Adipose tissue (tissue), 3 donors: ENCODE data around the gene IFI44. TPM values are rescaled to one million over a fixed set of nuclear protein-coding genes. Genes with fewer than 3 reads are reported as not detected.

Source experiments
- H3K27ac ChIP-seq: one replicate; pipeline ENCODE4 v1.5.1; 2013; ENCODE audit warnings: low read depth, low read length
- WGBS, 3 donors: extraction: QIAGEN DNeasy Blood & Tissue Kit; methylation state at CpG; one replicate each; pipeline ENCODE4 v1.1.7; 2013; 5-methylcytosine and 5-hydroxymethylcytosine counted together
- polyA plus RNA-seq, 3 donors: library from polyadenylated mRNA; stranded (reverse); fragments of 200-250 nt; gene quantifications; one replicate each; pipeline ENCODE4 v1.2.3, GENCODE V29; 2013
- donor health status: healthy with polysubstance abuse.
- donor health status: Bipolar disorder and iron deficiency.
- donor health status: healthy.

IFI44 gene, protein sequence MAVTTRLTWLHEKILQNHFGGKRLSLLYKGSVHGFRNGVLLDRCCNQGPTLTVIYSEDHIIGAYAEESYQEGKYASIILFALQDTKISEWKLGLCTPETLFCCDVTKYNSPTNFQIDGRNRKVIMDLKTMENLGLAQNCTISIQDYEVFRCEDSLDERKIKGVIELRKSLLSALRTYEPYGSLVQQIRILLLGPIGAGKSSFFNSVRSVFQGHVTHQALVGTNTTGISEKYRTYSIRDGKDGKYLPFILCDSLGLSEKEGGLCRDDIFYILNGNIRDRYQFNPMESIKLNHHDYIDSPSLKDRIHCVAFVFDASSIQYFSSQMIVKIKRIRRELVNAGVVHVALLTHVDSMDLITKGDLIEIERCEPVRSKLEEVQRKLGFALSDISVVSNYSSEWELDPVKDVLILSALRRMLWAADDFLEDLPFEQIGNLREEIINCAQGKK
- 10 to 100 TPM; 11.7 to 45.1 (median 14.6) TPM for polyA plus RNA-seq

DNA sequence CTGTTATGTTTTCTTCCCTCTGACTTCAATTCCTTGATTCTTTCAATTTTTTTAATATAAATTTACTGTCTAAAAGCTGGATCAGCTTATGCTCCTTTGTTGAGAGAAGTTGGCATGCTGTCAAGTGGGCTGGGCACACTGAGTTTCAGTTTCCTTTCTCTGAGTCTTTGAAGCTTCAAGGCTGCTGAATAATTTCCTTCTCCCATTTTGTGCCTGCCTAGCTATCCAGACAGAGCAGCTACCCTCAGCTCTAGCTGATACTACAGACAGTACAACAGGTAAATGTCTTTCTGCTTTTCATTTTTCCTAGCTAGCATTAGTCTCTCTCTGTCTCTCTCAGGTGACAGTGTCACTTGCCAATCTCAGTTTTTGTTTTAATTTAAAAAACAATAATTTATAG is at the start of gene IFI44:
IFI44 (plus strand) TSS at position 204 of the 400 bp plus-strand sequence. CDS start 365 bp downstream, outside the sequence.
- no peak within 1 kb of the TSS for H3K27ac ChIP-seq

DNA sequence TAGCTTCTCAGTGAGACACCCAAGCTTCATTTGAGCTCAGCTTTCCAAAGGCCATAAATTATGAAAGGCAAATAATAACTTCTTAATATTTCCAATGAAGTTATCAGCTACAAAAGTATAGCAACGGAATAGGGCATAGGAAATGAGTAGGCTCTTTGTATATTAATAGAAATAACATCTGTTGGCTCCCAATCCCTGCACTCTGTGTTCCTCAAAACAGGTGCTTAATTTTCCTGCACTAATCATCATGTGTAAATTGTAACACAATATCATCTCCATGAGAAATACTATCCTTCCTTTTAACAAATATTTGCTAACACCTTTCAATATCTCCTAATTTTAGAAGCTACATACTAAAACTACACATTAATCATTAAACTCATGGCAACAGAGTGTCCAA is 48.6 kb upstream of the IFI44 start:
- H3K27ac ChIP-seq = no peak overlapping the region

DNA sequence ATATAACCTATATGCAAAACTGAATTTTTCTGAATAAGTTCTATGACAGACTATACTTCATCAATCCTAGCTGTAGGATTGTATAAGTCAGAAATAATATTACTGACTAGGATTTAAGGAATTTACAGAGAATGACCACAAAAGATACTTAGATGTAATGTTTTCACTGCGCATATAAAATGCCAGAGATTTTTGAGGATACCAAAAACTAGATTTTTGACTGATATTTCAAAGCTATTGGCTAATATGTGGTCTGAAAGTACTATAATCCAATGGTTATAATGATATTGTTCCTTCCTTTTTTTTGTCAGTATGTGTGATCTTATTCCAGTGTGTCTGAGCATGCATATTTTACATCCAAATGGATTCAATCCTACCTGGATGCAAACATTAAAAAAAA is 46.4 kb upstream of the IFI44 start:
- H3K27ac ChIP-seq = no peak overlapping the region
- WGBS, 3 donors = 92 to 94% (median 92%) methylated on average over 1 of the region's 1 CpG

More for the DNA sequence above, 48.6 kb upstream of the IFI44 start:
- 27 to 49% (median 40%) methylated on average over 1 of the region's 1 CpG for WGBS, 3 donors

DNA sequence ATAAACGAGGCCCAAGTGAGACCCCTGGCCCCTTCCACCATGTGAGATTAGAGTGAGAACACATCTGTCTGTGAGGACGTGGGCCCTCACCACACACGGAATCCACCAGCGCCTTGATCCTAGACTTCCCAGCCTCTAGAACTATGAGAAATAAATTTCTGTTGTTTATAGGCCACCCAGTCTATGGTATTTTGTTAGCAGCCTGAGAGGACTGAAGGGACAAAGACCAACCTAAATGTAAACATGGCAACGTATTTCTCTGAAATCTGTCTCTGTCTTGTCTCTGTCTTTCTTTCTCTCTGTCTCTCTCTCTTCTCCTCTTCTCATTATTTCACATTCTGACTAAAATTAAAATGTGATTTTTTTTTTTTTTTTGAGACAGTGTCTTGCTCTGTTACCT is 45.0 kb upstream of the IFI44 start:
- 91 to 92% (median 91%) methylated on average over 5 of the region's 5 CpGs for WGBS, 3 donors

DNA sequence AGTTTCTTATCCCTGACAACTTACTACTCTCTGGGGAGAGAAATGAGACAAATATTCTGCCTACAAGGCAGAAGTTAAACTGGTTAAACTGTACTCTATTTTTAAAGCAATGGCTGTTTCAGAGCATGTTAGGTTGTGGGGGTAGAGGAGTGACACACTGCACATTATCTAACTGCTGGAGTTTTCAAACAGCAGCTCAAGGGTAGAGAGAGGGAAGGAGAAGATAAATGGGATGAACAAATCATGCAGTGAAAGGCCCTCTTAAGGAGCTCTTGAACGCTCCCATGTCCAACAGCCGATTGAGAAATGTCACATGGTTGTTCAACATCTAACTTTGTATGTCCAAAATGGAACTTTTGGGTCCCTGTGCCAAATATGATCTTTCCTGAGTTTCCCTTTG is 43.4 kb upstream of the IFI44 start:
- H3K27ac ChIP-seq = no peak overlapping the region
- 66 to 69% (median 67%) methylated on average over 2 of the region's 2 CpGs for WGBS, 3 donors

More for the DNA sequence above, 45.0 kb upstream of the IFI44 start:
- H3K27ac ChIP-seq = no peak overlapping the region

DNA sequence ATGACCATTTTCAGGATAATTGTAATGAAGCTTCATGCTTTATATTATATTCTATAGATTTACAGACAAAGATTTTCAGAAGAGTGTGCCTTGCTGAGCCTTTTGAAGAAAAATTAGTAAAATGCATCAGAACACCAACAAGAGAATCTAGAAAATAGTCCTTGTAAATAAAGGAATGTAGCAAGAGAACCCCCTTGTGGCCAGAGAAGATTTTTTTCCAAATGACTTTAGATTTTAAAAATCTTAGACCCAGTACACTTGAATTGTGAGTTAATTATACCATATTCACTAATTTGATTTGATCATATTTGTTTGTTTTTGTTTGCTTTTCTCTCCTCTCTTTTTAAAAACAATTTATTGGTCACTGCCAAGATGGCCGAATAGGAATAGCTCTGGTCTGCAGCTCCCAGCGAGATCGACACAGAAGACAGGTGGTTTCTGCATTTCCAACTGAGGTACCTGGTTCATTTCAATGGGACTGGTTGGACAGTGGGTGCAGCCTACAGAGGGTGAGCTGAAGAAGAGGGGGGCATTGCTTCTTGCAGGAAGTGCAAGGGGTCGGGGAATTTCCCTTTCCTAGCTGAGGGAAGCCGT is 42.2 kb upstream of the IFI44 start:
- no peak overlapping the region for H3K27ac ChIP-seq
- 75 to 85% (median 83%) methylated on average over 5 of the region's 5 CpGs for WGBS, 3 donors

DNA sequence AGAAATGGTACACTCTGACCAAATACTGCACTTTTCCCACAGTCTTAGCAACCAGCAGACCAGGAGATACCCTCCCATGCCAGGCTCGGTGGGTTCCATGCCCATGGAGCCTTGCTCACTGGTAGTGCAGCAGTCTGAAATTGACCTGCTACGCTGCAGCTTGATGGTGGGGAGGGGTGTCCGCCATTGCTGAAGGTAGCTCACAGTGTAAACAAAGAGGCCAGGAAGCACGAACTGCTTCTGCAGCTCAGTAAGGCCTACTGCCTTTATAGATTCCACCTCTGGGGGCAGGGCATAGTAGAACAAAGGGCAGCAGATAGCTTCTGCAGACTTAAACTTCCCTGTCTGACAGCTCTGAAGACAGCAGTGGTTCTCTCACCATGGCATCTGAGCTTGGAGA is 41.7 kb upstream of the IFI44 start:
- no peak overlapping the region for H3K27ac ChIP-seq
- WGBS, 3 donors = 41 to 75% (median 64%) methylated on average over 4 of the region's 4 CpGs

DNA sequence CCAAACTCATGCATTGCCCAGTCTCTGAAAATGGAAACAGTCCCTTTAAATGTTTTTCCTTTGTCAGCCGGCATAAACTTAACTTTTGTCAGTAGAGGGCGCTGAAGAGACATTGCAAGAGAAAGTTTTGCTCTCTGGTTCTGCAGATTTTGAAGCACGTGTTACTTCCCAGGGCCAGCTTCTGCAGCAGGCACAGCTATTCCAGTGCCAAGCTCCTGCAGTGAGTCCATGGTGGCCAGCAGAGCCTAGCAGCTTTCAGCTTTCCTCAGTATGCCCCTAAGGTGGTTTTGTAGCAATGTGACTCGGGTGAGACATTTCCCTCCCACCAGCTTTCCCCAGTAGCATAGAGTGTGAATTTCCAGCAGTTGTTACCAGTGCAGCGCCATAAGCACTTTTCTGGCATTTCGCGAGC is 32.0 kb upstream of the IFI44 start:
- H3K27ac ChIP-seq = no peak overlapping the region
- WGBS, 3 donors = 34 to 40% (median 34%) methylated on average over 7 of the region's 7 CpGs

DNA sequence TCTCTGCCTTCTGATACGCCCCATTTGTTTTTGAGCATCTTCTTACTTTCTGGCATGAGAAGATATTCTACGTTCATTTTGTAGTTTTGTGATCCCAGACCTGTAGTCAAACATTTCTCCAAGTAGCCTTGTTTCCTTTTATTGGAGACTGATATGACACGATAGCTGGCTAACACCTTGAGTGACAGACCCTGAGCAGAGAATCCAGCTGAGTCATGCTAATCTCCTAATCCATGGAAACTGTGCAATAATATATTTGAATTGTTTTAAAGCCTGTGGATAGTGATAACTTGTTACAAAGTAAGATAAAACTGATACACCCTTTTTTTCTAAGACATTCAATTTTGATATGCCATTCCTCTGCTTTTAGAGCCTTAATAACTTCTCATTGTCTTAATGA is 30.6 kb upstream of the IFI44 start:
- H3K27ac ChIP-seq = no peak overlapping the region

DNA sequence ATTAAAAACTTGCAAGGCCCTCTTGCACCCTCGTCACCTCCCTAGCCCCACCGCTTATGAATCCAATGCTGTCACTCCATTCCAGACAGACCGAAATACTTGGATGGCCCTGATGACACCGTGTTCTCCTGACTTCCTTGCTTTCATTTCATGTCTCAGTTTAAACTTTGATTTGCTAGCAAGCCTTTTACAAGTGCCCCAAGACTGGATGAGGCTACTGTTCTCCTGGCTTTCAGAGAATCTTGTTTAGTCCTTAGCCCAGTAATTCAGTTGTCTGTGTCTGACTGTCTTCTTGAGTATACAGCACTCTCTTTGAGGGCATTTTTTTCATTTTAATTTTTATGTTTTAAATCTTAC is 30.2 kb upstream of the IFI44 start:
- H3K27ac ChIP-seq = no peak overlapping the region
- WGBS, 3 donors = 50 to 77% (median 55%) methylated on average over 4 of the region's 4 CpGs

More for the DNA sequence above, 30.6 kb upstream of the IFI44 start:
- WGBS, 3 donors = 32 to 75% (median 74%) methylated on average over 3 of the region's 3 CpGs

DNA sequence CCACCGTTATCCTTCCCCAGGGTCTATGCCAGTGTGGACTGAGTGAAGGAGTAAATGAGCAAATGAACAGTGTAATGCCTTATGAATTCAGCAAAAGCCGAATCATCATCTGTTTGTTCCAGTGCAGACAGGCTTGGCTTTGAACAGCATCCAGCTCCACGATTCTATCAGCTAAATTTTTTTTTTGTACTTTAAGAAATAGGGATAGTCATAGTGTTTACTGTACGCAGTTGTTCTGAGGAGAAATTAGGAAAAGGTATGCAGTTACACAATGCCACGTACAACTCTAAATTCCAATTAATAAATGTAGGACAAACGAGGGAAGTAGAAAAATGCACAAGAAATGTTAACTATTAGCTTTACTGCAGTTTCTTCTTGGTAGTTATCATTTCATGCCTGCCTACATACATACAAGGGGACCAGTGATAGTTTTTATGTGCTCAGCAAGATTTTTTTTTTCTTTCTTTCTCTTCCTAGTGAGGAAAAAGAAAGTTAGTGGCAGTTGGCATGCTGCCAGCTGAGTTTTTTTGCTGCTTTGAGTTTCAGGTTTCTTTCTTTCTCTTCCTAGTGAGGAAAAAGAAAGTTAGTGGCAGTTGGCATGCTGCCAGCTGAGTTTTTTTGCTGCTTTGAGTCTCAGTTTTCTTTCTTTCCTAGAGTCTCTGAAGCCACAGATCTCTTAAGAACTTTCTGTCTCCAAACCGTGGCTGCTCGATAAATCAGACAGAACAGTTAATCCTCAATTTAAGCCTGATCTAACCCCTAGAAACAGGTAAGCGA is 29.6 kb upstream of the IFI44 start, which contains the start of gene IFI44L:
IFI44L (plus strand) TSS at position 646 of the 777 bp plus-strand sequence. CDS start 7,468 bp downstream, outside the sequence.
- H3K27ac ChIP-seq = no peak within 1 kb of the TSS
- WGBS, 3 donors = 7 to 19% (median 10%) methylated on average over 9 of the region's 9 CpGs

DNA sequence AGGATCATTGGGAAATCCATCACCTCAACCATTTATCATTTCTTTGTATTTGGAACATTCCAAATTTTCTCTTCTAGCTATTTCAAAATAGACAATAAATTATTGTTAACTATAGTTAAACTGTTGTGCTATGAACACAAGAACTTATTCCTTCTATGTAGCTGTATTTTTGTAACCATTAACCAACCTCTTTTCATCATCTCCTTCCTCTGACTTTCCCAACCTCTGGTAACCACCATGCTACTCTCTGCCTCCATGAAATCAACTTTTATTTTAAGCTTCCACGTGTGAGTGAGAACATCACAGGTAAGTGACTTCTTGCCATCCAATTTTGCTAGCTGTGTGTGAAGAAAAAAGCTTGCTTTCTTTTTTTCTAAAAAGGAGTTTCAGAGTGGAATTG is 29.0 kb upstream of the IFI44 start:
- 9 to 17% (median 12%) methylated on average over 1 of the region's 1 CpG for WGBS, 3 donors
- H3K27ac ChIP-seq = no peak overlapping the region

DNA sequence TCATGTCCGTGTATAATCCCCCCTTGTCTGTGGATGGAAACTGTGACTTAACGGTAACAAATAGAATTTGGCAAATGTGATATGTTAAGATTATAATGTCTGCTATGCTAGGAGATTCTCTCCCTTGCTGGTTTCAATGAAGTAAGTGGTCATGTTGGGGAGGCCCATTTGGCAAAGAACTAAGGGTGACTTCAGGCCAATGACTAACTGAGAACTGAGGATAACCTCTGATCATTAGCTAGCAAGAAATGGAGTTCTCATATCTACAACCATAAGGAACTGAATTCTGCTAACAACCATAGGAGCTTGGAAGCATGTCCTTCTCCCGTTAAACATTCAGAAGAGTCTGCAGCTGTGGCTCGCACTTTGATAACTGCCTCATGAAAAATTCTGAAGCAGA is 27.1 kb upstream of the IFI44 start:
- no peak overlapping the region for H3K27ac ChIP-seq
- WGBS, 3 donors = 62 to 84% (median 80%) methylated on average over 4 of the region's 4 CpGs

DNA sequence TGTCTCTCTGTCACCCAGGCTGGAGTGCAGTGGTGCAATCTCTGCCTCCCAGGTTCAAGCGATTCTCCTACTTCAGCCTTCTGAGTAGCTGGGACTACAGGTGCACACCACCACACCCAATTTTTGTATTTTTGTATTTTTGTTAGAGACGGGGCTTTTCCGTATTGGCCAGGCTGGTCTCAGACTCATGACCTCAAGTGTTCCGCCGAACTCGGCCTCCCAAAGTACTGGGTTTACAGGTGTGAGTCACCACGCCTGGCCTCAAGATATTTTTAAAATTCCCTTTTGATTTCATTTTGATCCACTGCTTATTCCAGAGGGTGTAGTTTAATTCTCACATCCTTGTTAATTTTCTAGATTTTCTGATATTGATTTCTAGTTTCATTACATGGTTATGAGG is 25.6 kb upstream of the IFI44 start:
- 95 to 97% (median 96%) methylated on average over 7 of the region's 7 CpGs for WGBS, 3 donors
- H3K27ac ChIP-seq = no peak overlapping the region

DNA sequence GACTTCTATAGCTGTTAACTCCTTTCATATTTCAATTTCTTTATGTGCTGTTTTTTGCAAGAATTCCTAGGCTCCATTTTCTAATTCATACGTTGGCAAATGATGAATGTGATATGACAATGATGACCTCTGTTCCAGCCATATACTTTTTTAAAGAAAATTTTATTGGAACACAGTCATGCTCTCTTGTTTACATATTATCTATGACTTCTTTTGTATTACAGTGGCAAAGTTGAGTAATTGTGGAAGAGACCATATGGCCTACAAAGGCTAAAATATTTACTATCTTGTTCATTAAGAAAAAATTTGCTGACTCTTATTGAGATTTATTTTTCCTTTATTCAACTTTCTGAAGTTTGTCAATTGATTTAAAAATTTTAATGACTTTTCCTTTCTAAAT is 22.3 kb upstream of the IFI44 start:
- 83 to 87% (median 86%) methylated on average over 1 of the region's 1 CpG for WGBS, 3 donors
- H3K27ac ChIP-seq = no peak overlapping the region

DNA sequence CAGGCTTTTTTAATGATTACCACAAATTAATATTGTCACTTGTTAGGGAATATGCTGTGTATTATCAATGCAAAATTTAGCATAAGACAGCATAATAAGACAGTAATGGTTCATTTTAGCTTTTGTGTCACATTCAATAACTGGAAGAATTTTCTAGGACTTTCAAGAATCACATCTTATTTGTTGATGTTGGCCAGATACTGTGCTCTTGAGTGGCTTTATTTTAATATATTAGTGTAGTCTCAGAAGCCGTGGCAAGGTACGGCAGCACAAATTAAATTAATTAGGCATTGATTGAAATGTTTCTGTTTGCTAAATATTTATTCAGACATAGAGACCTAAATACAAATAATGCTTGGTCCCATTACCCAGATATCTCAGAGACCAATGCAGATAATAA is 19.0 kb upstream of the IFI44 start:
- WGBS, 3 donors = 72 to 98% (median 95%) methylated on average over 2 of the region's 2 CpGs
- H3K27ac ChIP-seq = no peak overlapping the region

DNA sequence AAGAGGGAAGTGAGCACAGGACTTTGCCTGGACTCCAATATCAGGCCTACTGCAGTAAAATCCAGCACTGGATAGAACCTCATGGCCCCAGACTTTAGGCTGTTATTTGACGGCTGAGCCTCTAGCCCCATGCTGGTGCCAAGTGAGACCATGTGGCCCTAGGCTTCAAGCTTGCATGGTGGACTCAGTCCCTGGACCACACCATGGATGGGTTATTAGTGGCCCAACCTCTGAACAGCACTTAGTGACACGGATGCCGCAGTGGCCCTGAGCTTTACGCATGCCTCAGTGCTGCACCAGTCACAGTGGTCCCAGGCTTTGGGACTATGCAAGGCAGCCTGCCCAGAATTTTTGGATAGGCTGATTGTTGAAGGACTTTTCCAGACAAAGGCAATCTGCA is 16.4 kb upstream of the IFI44 start:
- H3K27ac ChIP-seq = no peak overlapping the region
- WGBS, 3 donors = 89 to 98% (median 96%) methylated on average over 4 of the region's 4 CpGs

DNA sequence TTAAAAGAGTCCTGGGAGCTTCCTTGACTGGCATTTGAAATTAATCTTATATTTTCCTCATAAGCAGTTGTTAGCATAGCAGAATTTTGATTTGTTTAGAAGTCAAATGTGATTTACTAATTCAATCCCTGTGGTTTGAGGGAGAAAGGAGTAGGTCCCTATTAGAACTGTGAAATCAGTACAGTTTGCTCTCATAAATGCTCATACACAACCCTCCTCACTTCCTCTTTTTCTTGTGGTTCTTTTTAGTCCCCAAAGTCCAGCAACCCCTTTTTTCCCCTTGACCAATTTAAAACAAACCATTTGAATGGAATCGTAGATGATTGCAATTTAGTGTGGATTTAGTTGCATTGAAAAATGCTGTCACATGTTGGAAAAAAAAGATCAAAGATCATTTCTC is 9.2 kb upstream of the IFI44 start:
- 82 to 93% (median 91%) methylated on average over 1 of the region's 1 CpG for WGBS, 3 donors
- no peak overlapping the region for H3K27ac ChIP-seq

DNA sequence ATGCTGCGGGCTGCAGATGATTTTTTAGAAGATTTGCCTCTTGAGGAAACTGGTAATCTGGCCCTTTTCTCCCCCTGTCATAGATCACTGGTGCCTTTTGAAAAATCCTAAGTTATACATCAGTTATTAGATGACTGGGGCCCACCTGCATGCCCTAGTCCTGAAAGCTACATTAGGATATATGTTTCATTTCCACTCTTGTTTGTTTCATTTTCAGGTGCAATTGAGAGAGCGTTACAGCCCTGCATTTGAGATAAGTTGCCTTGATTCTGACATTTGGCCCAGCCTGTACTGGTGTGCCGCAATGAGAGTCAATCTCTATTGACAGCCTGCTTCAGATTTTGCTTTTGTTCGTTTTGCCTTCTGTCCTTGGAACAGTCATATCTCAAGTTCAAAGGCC is 8.1 kb upstream of the IFI44 start:
- WGBS, 3 donors = 79 to 98% (median 98%) methylated on average over 4 of the region's 4 CpGs
- no peak overlapping the region for H3K27ac ChIP-seq
